ENCODE results near the gene KLC3.

Gene KLC3

GRCh38 chr19:45380107-45380506 is 39.6 kb downstream of the KLC3 start:
- no peak for DNase-seq

GRCh38 chr19:45382426-45382825 is 41.9 kb downstream of the KLC3 start:
- no peak for DNase-seq

- no peak for DNase-seq
Observed at GRCh38 chr19:45385392-45386221, 45.1 kb downstream of the KLC3 start.

GRCh38 chr19:45391346-45391745 is 50.8 kb downstream of the KLC3 start:
- DNase-seq: no peak

- no peak for DNase-seq
Observed at GRCh38 chr19:45391871-45392665, 51.5 kb downstream of the KLC3 start.

GRCh38 chr19:45395821-45396617 is 55.5 kb downstream of the KLC3 start:
- no peak for DNase-seq

GRCh38 chr19:45400192-45400591 is 59.6 kb downstream of the KLC3 start:
- DNase-seq: no peak

All from islet precursor cell (in vitro differentiated cells).